ENCODE data around the gene SFT2D3.

Gene SFT2D3

DNA sequence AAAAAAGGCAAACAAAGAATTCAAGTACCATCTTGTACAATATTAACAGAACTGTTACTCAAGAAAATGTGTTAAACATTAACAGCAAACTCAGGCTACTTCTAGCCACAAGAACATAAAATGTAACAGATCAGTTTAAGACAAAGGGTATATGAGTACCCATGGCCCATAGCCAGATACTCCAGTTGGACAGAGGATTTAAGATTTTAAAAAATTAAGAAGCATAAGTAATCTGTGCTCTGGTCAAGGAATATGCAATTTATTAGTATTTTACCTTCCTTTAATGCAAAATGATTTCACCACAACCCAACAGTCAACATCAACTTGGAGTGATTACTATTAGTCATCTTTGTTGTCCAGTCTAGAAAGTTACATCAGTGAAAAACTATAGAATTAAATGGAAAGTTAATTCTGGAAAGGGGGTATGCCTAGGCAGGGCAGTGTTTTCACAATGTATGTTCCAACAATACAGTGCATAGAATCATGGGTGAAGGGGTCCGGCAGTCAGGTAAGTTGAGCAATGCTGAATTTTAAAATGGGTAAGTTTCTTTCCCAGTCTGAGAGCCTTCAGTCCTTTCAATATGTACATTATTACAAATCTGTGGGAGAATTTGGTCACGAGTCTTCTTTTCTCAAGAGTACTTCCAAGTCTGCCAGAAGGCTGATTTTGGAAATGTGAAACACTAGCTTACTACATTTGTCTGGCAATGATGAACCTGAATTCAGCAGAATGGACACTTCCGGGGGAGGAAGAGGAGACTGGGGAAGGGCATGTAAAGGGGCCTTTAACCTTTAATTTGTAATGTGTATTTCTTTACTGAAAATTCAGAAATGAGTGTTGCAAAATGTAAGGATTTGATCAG lies 34.5 kb downstream of the SFT2D3 start:
- H3K4me2 ChIP-seq (ENCODE audit: low read length), result no peak overlapping the region
- peaks cover 10% of the 10 kb centered on the region for H3F3A ChIP-seq (ENCODE audit: control insufficient read depth, insufficient read depth)
- H3K4me1 ChIP-seq (ENCODE audit: control insufficient read depth, low read length), result no peaks in the 10 kb centered on the region; the same call in 1 of the 2 replicates

DNA sequence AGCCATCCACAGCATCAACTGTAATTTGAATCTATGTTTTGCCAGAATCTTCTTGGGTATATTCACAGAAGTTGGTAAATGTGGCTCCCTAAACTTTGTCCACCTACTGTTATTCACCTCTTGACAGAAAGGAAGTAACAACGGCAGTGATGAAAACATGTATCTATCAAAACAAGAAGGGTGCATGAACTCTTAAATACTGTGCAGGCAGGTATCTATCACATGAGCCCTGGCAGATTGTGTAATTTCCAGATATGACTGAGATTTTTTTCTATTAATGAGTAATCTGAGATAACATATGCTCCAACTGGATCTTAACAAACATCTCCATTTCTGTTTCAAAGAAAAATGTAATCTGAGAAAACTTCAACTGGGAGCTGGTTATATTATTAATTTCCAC lies 36.6 kb downstream of the SFT2D3 start:
- Histone ChIP-seq H3K4me2 (ENCODE audit: low read length) (no peak overlapping the region), H3K36me3 (ENCODE audit: control insufficient read depth, low read length) (peaks cover 60% of the 10 kb centered on the region)

More for the DNA sequence above, 34.5 kb downstream of the SFT2D3 start:
- H3K27ac ChIP-seq (ENCODE audit: low read depth, low read length), result no peak overlapping the region
- no peak overlapping the region for H3K4me3 ChIP-seq (ENCODE audit: low read length)
- TF ChIP-seq, protein P1, sequence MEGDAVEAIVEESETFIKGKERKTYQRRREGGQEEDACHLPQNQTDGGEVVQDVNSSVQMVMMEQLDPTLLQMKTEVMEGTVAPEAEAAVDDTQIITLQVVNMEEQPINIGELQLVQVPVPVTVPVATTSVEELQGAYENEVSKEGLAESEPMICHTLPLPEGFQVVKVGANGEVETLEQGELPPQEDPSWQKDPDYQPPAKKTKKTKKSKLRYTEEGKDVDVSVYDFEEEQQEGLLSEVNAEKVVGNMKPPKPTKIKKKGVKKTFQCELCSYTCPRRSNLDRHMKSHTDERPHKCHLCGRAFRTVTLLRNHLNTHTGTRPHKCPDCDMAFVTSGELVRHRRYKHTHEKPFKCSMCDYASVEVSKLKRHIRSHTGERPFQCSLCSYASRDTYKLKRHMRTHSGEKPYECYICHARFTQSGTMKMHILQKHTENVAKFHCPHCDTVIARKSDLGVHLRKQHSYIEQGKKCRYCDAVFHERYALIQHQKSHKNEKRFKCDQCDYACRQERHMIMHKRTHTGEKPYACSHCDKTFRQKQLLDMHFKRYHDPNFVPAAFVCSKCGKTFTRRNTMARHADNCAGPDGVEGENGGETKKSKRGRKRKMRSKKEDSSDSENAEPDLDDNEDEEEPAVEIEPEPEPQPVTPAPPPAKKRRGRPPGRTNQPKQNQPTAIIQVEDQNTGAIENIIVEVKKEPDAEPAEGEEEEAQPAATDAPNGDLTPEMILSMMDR (IDR thresholded peaks at IDR 0.05; ENCODE audit: low read depth, low read length, poor library complexity, severe bottlenecking), result no peak
- TF ChIP-seq EZH2phosphoT487 (IDR thresholded peaks at IDR 0.05; ENCODE audit: borderline replicate concordance, low read length), result no peak
- H3K36me3 ChIP-seq (ENCODE audit: control insufficient read depth, low read length), result peaks cover 52% of the 10 kb centered on the region
- H3K9me2 ChIP-seq (replicated peaks; ENCODE audit: control insufficient read depth, low read length), result no peaks in the 10 kb centered on the region
- H3K9me3 ChIP-seq (ENCODE audit: control insufficient read depth, insufficient read depth, low read length), result no peaks in the 10 kb centered on the region
- H4K20me1 ChIP-seq (ENCODE audit: control insufficient read depth, insufficient read depth, low read depth, low read length), result no peaks in the 10 kb centered on the region
- no peaks in the 10 kb centered on the region for H3K27me3 ChIP-seq (ENCODE audit: control insufficient read depth, low read length)
- H3K79me2 ChIP-seq (ENCODE audit: control insufficient read depth, low read length), result no peaks in the 10 kb centered on the region

DNA sequence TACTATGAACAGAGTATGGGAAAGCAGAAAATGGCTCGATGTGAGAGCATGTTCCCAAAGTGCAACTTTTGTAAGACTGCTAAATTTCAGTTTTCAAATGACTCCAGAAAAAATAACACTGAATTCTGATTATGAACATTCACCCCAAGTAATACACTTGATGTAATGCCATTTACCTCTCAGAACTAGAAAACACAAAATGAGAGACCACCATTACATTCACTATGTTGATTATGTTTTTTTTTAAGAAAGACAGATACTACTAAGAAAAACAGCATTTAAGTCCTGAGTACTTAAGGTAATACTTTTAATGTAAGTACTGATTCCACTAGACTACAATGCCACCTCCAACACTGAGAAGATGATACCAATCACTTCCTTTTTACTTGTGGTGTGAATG lies 38.5 kb downstream of the SFT2D3 start:
- no peaks in the 10 kb centered on the region for H4K20me1 ChIP-seq (ENCODE audit: control insufficient read depth, insufficient read depth, low read depth, low read length)
- no peaks in the 10 kb centered on the region for H3F3A ChIP-seq (ENCODE audit: control insufficient read depth, insufficient read depth)
- H3K4me3 ChIP-seq (ENCODE audit: low read length), result no peak overlapping the region
- TF ChIP-seq, protein P1 (IDR thresholded peaks at IDR 0.05; ENCODE audit: low read depth, low read length, poor library complexity, severe bottlenecking), result no peak
- no peak overlapping the region for H3K4me2 ChIP-seq (ENCODE audit: low read length)
- peaks cover 64% of the 10 kb centered on the region for H3K36me3 ChIP-seq (ENCODE audit: control insufficient read depth, low read length)
- no peaks in the 10 kb centered on the region for H3K9me2 ChIP-seq (replicated peaks; ENCODE audit: control insufficient read depth, low read length)
- no peaks in the 10 kb centered on the region for H3K9me3 ChIP-seq (ENCODE audit: control insufficient read depth, insufficient read depth, low read length)
- H3K27me3 ChIP-seq (ENCODE audit: control insufficient read depth, low read length), result no peaks in the 10 kb centered on the region
- H3K4me1 ChIP-seq (ENCODE audit: control insufficient read depth, low read length), result peaks cover 9% of the 10 kb centered on the region
- H3K27ac ChIP-seq (ENCODE audit: low read depth, low read length), result no peak overlapping the region
- H3K79me2 ChIP-seq (ENCODE audit: control insufficient read depth, low read length), result no peaks in the 10 kb centered on the region

More for the DNA sequence above, 36.6 kb downstream of the SFT2D3 start:
- TF ChIP-seq, protein P1 (IDR thresholded peaks at IDR 0.05; ENCODE audit: low read depth, low read length, poor library complexity, severe bottlenecking), result no peak
- TF ChIP-seq EZH2phosphoT487 (IDR thresholded peaks at IDR 0.05; ENCODE audit: borderline replicate concordance, low read length), result no peak
- Histone ChIP-seq H4K20me1 (ENCODE audit: control insufficient read depth, insufficient read depth, low read depth, low read length) (no peaks in the 10 kb centered on the region), H3K27me3 (ENCODE audit: control insufficient read depth, low read length) (no peaks in the 10 kb centered on the region), H3K27ac (ENCODE audit: low read depth, low read length) (no peak overlapping the region), H3K79me2 (ENCODE audit: control insufficient read depth, low read length) (no peaks in the 10 kb centered on the region), H3K9me2 (replicated peaks; ENCODE audit: control insufficient read depth, low read length) (no peaks in the 10 kb centered on the region), H3K4me3 (ENCODE audit: low read length) (no peak overlapping the region), H3K4me1 (ENCODE audit: control insufficient read depth, low read length) (peaks cover 9% of the 10 kb centered on the region), H3K9me3 (ENCODE audit: control insufficient read depth, insufficient read depth, low read length) (no peaks in the 10 kb centered on the region), H3F3A (ENCODE audit: control insufficient read depth, insufficient read depth) (peaks cover 9% of the 10 kb centered on the region)
